HG03139 (cell line): Measurements from ENCODE around the gene EPN3.

Experiments
- ATAC-seq: cut with Tn5 transposase; IDR thresholded peaks from one replicate; pipeline ENCODE4 v1.9.1; 2021; ENCODE audit not compliant: unreplicated experiment

Gene EPN3

DNA sequence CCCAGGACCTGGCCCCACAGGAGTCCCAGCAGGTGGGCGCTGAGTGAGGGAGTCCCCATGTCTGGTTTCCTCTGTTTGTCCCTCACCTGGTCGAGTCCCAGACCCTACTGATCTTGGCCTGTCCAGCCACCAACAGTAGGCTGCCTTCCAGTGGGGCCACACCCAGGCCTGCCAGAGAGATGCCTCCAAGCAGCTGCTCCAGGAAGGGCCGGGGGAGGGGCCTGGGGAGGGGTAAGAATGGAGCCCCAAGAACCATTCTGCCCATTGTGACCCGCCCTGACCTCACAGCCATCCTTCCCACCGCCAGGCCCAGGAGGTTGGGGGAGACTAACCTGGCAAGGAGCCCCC is 15.2 kb downstream of the EPN3 start:
- no peak for ATAC-seq

- no peak for ATAC-seq
Observed at GRCh38 chr17:50548831-50549230, 16.3 kb downstream of the EPN3 start.

DNA sequence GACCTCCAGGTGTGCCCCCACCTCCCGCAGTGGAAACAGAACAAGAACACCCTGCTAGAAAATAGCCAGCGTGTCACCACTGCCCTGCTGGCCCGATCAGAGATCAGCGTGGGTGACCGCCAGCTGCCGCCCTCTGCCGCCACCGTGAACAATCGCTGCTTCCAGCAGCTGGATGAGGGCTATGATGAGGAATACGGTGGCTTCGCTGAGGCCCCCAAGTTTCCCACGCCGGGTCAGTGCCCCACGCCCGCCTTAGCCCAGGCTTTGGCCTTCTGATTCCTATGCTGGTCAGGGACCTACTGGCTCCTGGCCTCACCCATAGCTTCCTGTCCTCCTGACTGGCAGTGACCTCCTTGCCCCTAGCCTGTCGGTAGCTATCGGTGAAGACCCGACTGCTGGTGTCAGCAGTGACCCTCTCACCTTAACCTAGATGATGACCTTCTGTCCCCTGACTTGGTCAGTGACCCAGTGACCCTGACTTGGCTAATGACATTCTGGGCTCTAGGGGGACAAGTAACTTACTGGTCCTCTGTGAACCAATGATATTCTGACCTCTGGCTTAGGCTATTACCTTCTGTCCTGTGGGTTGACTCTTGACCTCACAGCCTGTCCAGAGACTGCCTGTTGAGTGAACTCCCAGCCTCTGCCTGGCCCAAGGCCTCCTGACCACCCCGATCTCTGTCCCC is 16.9 kb downstream of the EPN3 start:
- ATAC-seq: no peak

GRCh38 chr17:50549969-50550368 is 17.4 kb downstream of the EPN3 start:
- no peak for ATAC-seq

DNA sequence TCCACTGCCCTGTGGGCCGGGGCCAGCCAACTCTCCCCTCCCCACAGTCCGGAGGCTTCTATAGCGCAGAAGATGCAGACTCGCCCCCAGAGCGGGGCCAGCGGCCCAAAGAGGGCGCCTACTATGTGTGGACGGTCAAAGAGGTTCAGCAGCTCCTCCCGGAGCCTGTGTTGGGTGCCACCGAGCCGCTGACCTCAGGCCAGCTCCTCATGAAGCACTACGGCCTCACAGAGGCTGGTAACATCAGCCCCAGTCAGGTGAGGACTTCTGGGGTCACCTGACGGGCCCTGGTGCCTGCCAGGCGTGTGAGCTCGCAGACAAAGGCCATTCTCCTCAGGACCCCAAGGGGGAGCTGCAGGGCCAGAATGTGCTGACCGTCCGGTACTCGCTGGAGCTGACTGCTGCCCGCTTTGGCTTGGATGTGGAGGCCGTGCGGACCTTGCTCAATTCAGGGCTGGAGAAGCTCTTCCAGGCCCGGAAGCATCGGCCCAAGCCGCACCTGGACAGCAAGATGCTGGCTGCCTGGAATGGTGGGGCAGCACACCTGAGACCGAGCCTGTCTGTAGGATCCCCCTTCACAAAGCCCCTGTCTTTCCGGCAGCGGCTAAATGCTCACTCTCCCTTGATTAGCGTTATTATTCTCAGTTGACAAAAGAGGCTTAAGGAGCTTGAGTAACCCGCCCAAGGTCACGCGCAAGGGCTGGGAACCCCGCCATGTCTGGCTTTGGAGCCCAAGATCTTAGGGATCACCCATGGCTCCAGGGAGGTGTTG is 18.3 kb downstream of the EPN3 start:
- no peak for ATAC-seq

DNA sequence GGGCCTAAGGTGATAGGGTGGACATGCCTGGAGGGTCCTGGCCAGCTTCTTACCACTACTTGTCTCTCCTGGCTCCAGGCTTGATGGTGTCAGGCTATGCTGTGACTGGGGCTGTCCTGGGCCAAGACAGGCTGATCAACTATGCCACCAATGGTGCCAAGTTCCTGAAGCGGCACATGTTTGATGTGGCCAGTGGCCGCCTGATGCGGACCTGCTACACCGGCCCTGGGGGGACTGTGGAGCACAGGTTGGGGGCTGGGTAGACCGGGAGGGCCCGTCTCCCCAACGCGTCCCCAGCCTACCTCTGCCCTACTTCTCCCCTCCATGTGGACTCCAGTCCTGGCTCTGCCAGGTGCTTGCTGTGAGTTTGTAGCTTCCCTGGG is 18.9 kb downstream of the EPN3 start:
- no peak for ATAC-seq

DNA sequence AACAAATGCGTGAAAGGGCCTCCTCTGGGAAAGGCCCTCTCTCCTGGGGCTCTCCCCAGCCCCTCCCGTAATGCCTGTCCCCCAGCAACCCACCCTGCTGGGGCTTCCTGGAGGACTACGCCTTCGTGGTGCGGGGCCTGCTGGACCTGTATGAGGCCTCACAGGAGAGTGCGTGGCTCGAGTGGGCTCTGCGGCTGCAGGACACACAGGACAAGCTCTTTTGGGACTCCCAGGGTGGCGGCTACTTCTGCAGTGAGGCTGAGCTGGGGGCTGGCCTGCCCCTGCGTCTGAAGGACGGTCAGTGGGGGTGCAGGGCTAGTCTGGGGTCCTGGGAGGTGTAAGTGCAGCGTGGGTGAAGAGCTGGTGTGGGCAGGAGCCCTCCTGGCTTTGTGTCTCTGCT is 19.3 kb downstream of the EPN3 start:
- ATAC-seq: no peak

DNA sequence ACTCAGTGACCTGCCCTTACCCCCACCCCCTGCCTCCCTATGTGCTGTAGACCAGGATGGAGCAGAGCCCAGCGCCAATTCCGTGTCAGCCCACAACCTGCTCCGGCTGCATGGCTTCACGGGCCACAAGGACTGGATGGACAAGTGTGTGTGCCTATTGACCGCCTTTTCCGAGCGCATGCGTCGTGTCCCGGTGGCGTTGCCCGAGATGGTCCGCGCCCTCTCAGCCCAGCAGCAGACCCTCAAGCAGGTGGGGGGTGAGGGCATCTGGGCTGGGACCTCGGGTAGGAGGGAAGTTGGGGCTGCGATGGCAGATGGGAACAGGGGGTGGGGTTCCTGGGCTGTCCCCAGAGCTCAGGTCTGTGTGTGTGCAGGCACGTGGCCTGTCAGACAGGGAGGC is 21.7 kb downstream of the EPN3 start:
- no peak for ATAC-seq

DNA sequence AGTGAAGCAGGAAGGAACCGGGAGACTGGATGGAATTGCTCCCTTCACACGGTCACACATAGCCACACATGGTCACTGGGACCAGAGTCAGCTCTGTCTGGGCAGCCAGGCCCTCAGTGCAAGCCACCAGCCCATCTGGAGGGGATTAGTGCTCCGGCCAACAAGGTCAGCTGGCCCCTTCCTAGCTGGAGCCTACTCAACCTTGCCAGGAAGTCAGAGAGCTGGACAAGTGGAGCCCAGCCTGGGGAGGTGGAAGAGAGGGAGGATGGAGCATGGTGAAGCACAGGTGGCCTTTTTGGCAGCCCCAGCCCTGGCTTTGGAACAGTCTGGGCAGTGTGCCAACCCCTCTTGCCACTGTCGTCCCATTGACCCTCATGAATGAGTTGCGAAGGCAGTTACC is 24.3 kb downstream of the EPN3 start:
- ATAC-seq: no peak

DNA sequence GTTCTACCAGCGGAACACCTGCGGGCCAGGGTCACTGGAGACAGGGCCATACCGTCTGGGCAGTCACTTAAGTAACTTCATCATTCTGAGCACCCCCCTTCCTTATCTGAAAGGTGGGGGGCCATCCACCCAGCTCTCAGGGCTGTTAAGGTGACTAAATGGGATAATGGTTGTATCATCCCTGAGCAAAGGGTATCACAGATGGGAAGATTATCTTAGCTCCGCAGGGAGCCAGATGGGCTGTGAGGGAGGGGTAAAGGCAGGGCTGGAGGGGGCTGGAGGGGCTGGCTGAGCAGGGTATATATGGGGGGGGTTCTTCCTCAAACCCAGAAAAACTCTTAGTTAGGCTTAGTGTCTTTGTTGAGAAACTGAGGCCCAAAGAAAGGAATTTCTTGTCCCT is 25.1 kb downstream of the EPN3 start:
- ATAC-seq: no peak

GRCh38 chr17:50558091-50558490 is 25.6 kb downstream of the EPN3 start:
- ATAC-seq: no peak

DNA sequence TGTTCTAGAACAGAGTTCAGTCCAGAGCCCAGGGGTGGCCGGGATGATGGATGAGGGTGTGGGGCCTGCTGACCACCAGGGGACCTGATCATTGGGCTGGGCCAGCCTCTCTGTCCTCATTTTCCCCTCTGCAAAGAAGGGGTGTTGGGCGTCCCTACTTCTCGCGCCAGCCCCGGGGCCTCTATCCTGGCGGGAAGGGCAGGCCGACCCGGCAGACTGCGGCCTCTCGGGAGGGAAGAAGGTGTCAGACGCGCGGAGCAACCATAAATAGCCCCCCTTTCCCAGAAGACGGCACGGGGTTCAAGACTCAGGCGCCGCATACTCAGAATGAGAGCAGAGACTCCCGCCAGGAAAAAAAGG is 26.0 kb downstream of the EPN3 start:
- ATAC-seq: no peak

DNA sequence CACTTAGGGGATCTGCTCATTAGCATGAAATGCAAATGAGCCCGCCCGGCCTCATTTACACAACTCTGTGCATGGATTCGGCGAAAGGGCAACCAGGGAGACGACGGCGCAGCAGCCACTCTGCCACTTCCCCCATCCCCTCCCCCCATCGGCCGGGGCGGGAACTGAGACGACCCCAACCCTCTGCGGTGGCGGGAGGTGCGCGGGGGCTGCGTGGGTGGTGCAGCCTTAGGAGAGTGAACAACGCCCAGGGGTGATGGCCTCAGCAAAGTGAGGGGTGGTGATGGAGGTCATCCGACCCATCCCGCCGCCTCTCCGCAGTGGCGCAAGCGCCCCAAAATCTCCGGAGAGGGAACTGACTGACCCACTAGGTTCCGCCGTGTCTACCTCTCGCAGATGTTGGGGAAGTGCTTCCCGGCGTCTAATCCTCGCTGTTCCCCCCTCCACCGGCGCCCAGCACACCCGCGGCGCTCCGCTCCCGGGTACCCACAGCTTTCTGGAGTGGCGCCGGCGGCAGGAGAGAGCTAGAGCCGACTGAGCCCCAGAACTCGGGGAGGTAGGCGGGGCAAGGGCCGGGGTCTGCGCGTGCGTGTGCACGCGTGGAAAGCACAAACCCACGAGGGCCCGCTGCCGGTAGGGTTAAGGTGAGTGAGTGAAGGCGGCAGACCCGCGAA is 26.5 kb downstream of the EPN3 start:
- no peak for ATAC-seq

- no peak for ATAC-seq
Observed at GRCh38 chr17:50559674-50560184, 27.2 kb downstream of the EPN3 start.

- ATAC-seq: peak; percentile 84
Observed at GRCh38 chr17:50560185-50560824, 27.8 kb downstream of the EPN3 start, which contains the start of gene CACNA1G. Gene CACNA1G, plus strand, starts transcription at chr17:50560715. Its CDS starts 745 bp downstream, at chr17:50561460.

DNA sequence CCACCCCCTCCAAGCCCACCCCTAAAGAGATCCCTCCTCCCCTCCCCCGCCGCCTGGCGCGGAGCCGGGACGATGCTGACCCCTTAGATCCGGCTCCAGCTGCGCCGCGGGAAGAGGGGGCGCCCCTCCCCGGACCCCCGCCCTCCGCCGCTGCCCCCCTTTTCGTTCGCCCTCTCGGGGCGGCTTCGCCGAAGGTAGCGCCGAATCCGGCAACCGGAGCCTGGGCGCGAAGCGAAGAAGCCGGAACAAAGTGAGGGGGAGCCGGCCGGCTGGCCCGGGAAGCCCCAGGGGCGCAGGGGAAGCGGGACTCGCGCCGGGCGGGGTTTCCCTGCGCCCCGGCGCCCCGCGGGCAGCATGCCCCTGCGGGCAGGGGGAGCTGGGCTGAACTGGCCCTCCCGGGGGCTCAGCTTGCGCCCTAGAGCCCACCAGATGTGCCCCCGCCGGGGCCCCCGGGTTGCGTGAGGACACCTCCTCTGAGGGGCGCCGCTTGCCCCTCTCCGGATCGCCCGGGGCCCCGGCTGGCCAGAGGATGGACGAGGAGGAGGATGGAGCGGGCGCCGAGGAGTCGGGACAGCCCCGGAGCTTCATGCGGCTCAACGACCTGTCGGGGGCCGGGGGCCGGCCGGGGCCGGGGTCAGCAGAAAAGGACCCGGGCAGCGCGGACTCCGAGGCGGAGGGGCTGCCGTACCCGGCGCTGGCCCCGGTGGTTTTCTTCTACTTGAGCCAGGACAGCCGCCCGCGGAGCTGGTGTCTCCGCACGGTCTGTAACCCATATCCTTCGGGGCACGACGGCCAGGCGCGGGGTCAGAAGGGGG is 28.6 kb downstream of the EPN3 start:
- ATAC-seq: no peak

DNA sequence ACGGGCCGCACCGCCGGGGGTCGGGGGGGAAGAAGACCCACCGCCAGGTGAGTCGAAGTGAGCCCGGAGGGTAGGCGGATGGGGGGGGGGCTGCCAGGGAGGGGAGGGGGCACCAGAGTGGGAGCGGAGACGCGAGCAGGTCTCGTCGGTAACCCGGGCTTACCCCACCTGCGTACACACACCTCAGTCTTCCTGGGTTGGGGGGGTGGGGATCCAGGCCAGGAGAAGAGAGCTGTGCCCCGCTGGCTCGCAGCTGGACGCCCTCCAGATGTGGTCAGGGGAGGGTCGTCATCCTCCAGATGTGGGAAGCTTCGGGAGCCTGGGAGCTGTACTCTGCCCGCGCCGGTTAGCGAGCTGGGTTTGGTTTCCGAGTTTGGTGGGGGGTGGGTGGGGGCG is 29.2 kb downstream of the EPN3 start:
- ATAC-seq: no peak

- ATAC-seq: no peak
Observed at GRCh38 chr17:50562242-50563091, 29.9 kb downstream of the EPN3 start.

- no peak for ATAC-seq
Observed at GRCh38 chr17:50563092-50563511, 30.6 kb downstream of the EPN3 start.

- no peak for ATAC-seq
Observed at GRCh38 chr17:50564916-50565315, 32.4 kb downstream of the EPN3 start.
